Measurements from ENCODE around the gene SLC17A1. TPM values are rescaled to one million over a fixed set of nuclear protein-coding genes. Genes with fewer than 3 reads are reported as not detected.
A peak's percentile ranks its signal among the peaks of the same experiment; 100 is the strongest.

SLC17A1 gene
- total RNA-seq, 1 donor from 2014 or later = not detected

GRCh38 chr6:25866011-25866410 is 34.2 kb upstream of the SLC17A1 start:
- no peak overlapping the region for H3K4me3 ChIP-seq (ENCODE audit: low read depth, low read length)
- no peak for FAIRE-seq
- H3K27me3 ChIP-seq (ENCODE audit: control insufficient read depth, insufficient read depth, low read length) = no peaks in the 10 kb centered on the region

GRCh38 chr6:25863360-25863759 is 31.5 kb upstream of the SLC17A1 start:
- DNase-seq (ENCODE audit: low read depth) = no peak
- Histone ChIP-seq H3K36me3 (ENCODE audit: control insufficient read depth, insufficient read depth, low read length) (no peaks in the 10 kb centered on the region), H3K4me3 (ENCODE audit: low read depth, low read length) (no peak overlapping the region), H3K27me3 (ENCODE audit: control insufficient read depth, insufficient read depth, low read length) (no peaks in the 10 kb centered on the region)
- no peak for TF ChIP-seq CTCF (IDR thresholded peaks at IDR 0.05; ENCODE audit: insufficient read depth, low read length, severe bottlenecking)
- no peak for FAIRE-seq

More at GRCh38 chr6:25866011-25866410, 34.2 kb upstream of the SLC17A1 start:
- no peaks in the 10 kb centered on the region for H3K36me3 ChIP-seq (ENCODE audit: control insufficient read depth, insufficient read depth, low read length)
- no peak for TF ChIP-seq CTCF (IDR thresholded peaks at IDR 0.05; ENCODE audit: insufficient read depth, low read length, severe bottlenecking)
- DNase-seq (ENCODE audit: low read depth) = peak; percentile 21

- FAIRE-seq = no peak
- no peak for TF ChIP-seq CTCF (IDR thresholded peaks at IDR 0.05; ENCODE audit: insufficient read depth, low read length, severe bottlenecking)
These were observed 30.3 kb upstream of the SLC17A1 start for GRCh38 chr6:25862199-25862598.

GRCh38 chr6:25852756-25853155 is 20.9 kb upstream of the SLC17A1 start:
- no peaks in the 10 kb centered on the region for H3K27me3 ChIP-seq (ENCODE audit: control insufficient read depth, insufficient read depth, low read length)
- H3K36me3 ChIP-seq (ENCODE audit: control insufficient read depth, insufficient read depth, low read length) = no peaks in the 10 kb centered on the region
- DNase-seq (ENCODE audit: low read depth) (no peak), FAIRE-seq (no peak)
- no peak overlapping the region for H3K4me3 ChIP-seq (ENCODE audit: low read depth, low read length)
- TF ChIP-seq CTCF (IDR thresholded peaks at IDR 0.05; ENCODE audit: insufficient read depth, low read length, severe bottlenecking) = no peak

More at GRCh38 chr6:25862199-25862598, 30.3 kb upstream of the SLC17A1 start:
- no peaks in the 10 kb centered on the region for H3K27me3 ChIP-seq (ENCODE audit: control insufficient read depth, insufficient read depth, low read length)
- H3K36me3 ChIP-seq (ENCODE audit: control insufficient read depth, insufficient read depth, low read length) = no peaks in the 10 kb centered on the region
- DNase-seq (ENCODE audit: low read depth) = no peak
- H3K4me3 ChIP-seq (ENCODE audit: low read depth, low read length) = no peak overlapping the region

- Histone ChIP-seq H3K36me3 (ENCODE audit: control insufficient read depth, insufficient read depth, low read length) (no peaks in the 10 kb centered on the region), H3K4me3 (ENCODE audit: low read depth, low read length) (no peak overlapping the region), H3K27me3 (ENCODE audit: control insufficient read depth, insufficient read depth, low read length) (no peaks in the 10 kb centered on the region)
- TF ChIP-seq CTCF (IDR thresholded peaks at IDR 0.05; ENCODE audit: insufficient read depth, low read length, severe bottlenecking) = no peak
- FAIRE-seq (no peak), DNase-seq (ENCODE audit: low read depth) (no peak)
These were observed 20.1 kb upstream of the SLC17A1 start for GRCh38 chr6:25851961-25852360.

GRCh38 chr6:25844518-25844917 is 12.7 kb upstream of the SLC17A1 start:
- no peaks in the 10 kb centered on the region for H3K27me3 ChIP-seq (ENCODE audit: control insufficient read depth, insufficient read depth, low read length)
- no peak for DNase-seq (ENCODE audit: low read depth)
- H3K36me3 ChIP-seq (ENCODE audit: control insufficient read depth, insufficient read depth, low read length) = no peaks in the 10 kb centered on the region
- TF ChIP-seq CTCF (IDR thresholded peaks at IDR 0.05; ENCODE audit: insufficient read depth, low read length, severe bottlenecking) = no peak
- no peak for FAIRE-seq
- no peak overlapping the region for H3K4me3 ChIP-seq (ENCODE audit: low read depth, low read length)

Data from bronchial epithelial cell (primary cell).